ENCODE data around the gene SLC26A3. TPM values are rescaled to one million over a fixed set of nuclear protein-coding genes. Genes with fewer than 3 reads are reported as not detected.

Gene SLC26A3
- total and polyA plus RNA-seq, 4 experiments from 2014 or later, result not detected

- no peaks in the 10 kb centered on the region for H3K4me1 ChIP-seq (ENCODE audit: insufficient read depth, low read length)
- no peaks in the 10 kb centered on the region for H3K27me3 ChIP-seq (ENCODE audit: insufficient read depth, low read length)
- Mint-ChIP-seq H3K4me3 (no peak overlapping the region), H3K27me3 (peaks cover 3% of the 10 kb centered on the region in 2 donors), H3K36me3 (no peaks in the 10 kb centered on the region), H3K27ac (no peak overlapping the region), H3K9me3 (no peaks in the 10 kb centered on the region), H3K4me1 (peaks cover 0 to 3% (median 0%) of the 10 kb centered on the region in 4 donors)
- CTCF ChIA-PET (ENCODE audit: partially characterized antibody), result interaction anchor here (0.9 to 7.4 kb wide), 7 partner anchors 10 to 575 kb away, joined by 3 to 51 read pairs (median 5); no protein-coding TSS in a partner anchor
- POLR2A ChIA-PET (ENCODE audit: partially characterized antibody), result no interaction called here
- DNase-seq, result no peak
- no peak overlapping the region for H3K4me3 ChIP-seq (ENCODE audit: low read length in 2 of 2)
- intact Hi-C loops (cut with micrococcal nuclease), result no loop called here
- no peak overlapping the region for H3K27ac ChIP-seq (ENCODE audit: low read depth, low read length)
- no peaks in the 10 kb centered on the region for H3K9me3 ChIP-seq (ENCODE audit: control insufficient read depth in 1 of 2, low read length in 2 of 2)
- H3K36me3 ChIP-seq (ENCODE audit: insufficient read depth, low read length), result no peaks in the 10 kb centered on the region
Measured at GRCh38 chr7:107723255-107723654, 79.8 kb downstream of the SLC26A3 start.

DNA sequence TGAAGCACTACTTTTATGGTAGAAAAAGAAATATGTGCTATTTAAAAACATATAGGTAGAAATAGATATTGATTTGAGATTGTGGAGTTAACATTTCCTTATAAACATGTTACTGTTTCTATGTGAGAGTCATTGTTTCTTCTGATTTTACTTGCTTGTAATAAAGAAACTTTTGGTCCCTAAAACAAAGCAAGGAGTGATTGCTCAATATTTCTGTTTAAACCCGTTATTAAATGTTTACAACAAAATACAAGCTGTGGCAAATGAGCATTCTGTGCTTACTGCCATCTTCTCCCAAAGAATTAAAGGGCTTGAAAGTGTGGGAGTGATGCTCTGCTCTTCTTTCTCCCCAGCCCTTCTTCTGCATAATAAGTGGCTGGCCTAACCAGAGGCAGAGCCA is 81.7 kb downstream of the SLC26A3 start:
- Mint-ChIP-seq H3K36me3 (no peaks in the 10 kb centered on the region), H3K27me3 (peaks cover 0 to 3% of the 10 kb centered on the region in 2 donors), H3K4me1 (peaks cover 0 to 3% (median 0%) of the 10 kb centered on the region in 4 donors), H3K9me3 (no peaks in the 10 kb centered on the region), H3K27ac (no peak overlapping the region), H3K4me3 (no peak overlapping the region)
- Histone ChIP-seq H3K9me3 (ENCODE audit: control insufficient read depth in 1 of 2, low read length in 2 of 2) (no peaks in the 10 kb centered on the region), H3K4me1 (ENCODE audit: insufficient read depth, low read length) (no peaks in the 10 kb centered on the region), H3K27ac (ENCODE audit: low read depth, low read length) (no peak overlapping the region), H3K4me3 (ENCODE audit: low read length in 2 of 2) (no peak overlapping the region), H3K27me3 (ENCODE audit: insufficient read depth, low read length) (no peaks in the 10 kb centered on the region), H3K36me3 (ENCODE audit: insufficient read depth, low read length) (no peaks in the 10 kb centered on the region)
- POLR2A ChIA-PET (ENCODE audit: partially characterized antibody), result no interaction called here
- intact Hi-C loops (cut with micrococcal nuclease), result no loop called here
- CTCF ChIA-PET (ENCODE audit: partially characterized antibody), result no interaction called here
- no peak for DNase-seq

DNA sequence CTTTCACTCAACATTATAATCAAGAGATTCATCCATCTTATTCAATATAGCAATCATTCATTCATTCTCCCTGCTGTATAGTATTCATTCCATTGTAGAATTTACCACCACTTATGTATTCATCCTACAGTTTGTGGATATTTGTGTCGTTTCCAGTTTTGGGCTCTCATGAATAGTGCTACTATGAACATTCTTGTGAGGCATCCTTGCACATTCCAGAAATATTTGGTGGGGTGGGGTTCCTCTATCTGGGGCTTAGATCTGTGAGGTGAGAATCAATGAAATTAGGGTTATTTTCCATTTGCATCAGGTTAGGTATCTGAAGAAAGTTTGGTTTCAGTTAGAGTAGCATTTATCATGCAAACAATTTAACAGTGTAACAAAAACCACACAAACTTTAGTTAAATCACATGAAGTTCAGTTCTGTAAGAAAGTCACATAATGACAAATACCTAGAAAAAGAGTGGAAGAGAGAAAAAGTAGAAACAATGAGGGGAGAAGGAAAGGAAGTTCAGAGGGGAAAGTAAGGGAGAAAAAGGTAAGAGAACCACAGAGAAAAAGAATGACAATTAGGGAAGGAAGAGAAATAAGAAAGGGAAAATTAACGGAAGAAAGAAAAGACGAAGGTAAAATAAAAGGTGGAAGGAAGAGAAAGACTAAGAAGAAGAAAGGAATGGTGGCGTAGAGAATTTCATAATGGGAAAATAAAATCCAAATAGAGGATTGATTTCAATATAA is 84.4 kb downstream of the SLC26A3 start:
- no peak overlapping the region for H3K27ac Mint-ChIP-seq
- H3K27me3 Mint-ChIP-seq, result peaks cover 0 to 3% of the 10 kb centered on the region in 2 donors
- no peak overlapping the region for H3K4me3 Mint-ChIP-seq
- no peaks in the 10 kb centered on the region for H3K9me3 ChIP-seq (ENCODE audit: control insufficient read depth in 1 of 2, low read length in 2 of 2)
- H3K27ac ChIP-seq (ENCODE audit: low read depth, low read length), result no peak overlapping the region
- peaks cover 0 to 1% (median 0%) of the 10 kb centered on the region in 4 donors for H3K4me1 Mint-ChIP-seq
- POLR2A ChIA-PET (ENCODE audit: partially characterized antibody), result no interaction called here
- no peak for DNase-seq
- H3K4me1 ChIP-seq (ENCODE audit: insufficient read depth, low read length), result no peaks in the 10 kb centered on the region
- intact Hi-C loops (cut with micrococcal nuclease), result no loop called here
- H3K9me3 Mint-ChIP-seq, result no peaks in the 10 kb centered on the region
- H3K4me3 ChIP-seq (ENCODE audit: low read length in 2 of 2), result no peak overlapping the region
- H3K36me3 ChIP-seq (ENCODE audit: insufficient read depth, low read length), result no peaks in the 10 kb centered on the region
- H3K36me3 Mint-ChIP-seq, result no peaks in the 10 kb centered on the region
- no peaks in the 10 kb centered on the region for H3K27me3 ChIP-seq (ENCODE audit: insufficient read depth, low read length)
- CTCF ChIA-PET (ENCODE audit: partially characterized antibody), result interaction anchor here (1.3 to 1.8 kb wide), 4 partner anchors 9 to 255 kb away, joined by 3 to 7 read pairs (median 4); no protein-coding TSS in a partner anchor

DNA sequence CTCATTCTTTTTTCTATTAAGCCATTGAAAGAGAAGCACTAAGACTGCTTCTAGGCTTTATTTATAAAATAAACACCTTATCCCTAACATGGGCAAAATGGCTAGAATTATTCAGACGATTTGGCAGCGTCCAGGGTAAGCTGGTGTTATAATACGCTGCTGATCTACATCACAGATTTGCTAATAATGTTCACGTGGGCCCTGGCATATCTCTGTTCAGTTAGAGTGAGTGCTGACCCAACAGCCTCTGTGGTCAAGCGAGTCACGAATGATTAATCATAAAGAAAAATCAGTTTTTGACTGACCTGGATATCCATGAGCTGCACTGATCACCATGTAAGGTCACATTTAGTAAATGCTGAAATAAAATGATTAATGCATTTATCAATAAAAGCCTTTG is 87.5 kb downstream of the SLC26A3 start:
- Mint-ChIP-seq H3K9me3 (no peaks in the 10 kb centered on the region), H3K36me3 (no peaks in the 10 kb centered on the region), H3K4me3 (no peak overlapping the region), H3K4me1 (no peaks in the 10 kb centered on the region), H3K27me3 (peaks cover 4 to 6% of the 10 kb centered on the region in 2 donors), H3K27ac (no peak overlapping the region)
- Histone ChIP-seq H3K4me3 (ENCODE audit: low read length in 2 of 2) (no peak overlapping the region), H3K9me3 (ENCODE audit: control insufficient read depth in 1 of 2, low read length in 2 of 2) (no peaks in the 10 kb centered on the region), H3K36me3 (ENCODE audit: insufficient read depth, low read length) (no peaks in the 10 kb centered on the region), H3K27me3 (ENCODE audit: insufficient read depth, low read length) (no peaks in the 10 kb centered on the region), H3K4me1 (ENCODE audit: insufficient read depth, low read length) (no peaks in the 10 kb centered on the region), H3K27ac (ENCODE audit: low read depth, low read length) (no peak overlapping the region)
- ChIA-PET CTCF (ENCODE audit: partially characterized antibody) (interaction anchor here (1.3 kb wide), 1 partner anchor 9 kb away, joined by 4 read pairs; no protein-coding TSS in a partner anchor), POLR2A (ENCODE audit: partially characterized antibody) (no interaction called here)
- no peak for DNase-seq
- intact Hi-C loops (cut with micrococcal nuclease), result no loop called here

Other genes starting within 250 kb of the SLC26A3 start
- gene COG5, start 239.3 kb downstream of the SLC26A3 start, total RNA-seq, result 10 to 100 TPM; 85.0 to 87.8 TPM
- 10 to 100 TPM; 39.3 to 44.2 TPM for gene COG5, start 239.3 kb downstream of the SLC26A3 start, polyA plus RNA-seq
- gene DUS4L, start 239.3 kb downstream of the SLC26A3 start, total RNA-seq, result 10 to 100 TPM; 10.9 to 11.3 TPM
- 1 to 10 TPM; 4.6 to 4.9 TPM for gene DUS4L, start 239.3 kb downstream of the SLC26A3 start, polyA plus RNA-seq
- 10 to 100 TPM; 17.0 to 18.7 TPM for gene BCAP29, start 223.0 kb downstream of the SLC26A3 start, total RNA-seq
- gene BCAP29, start 223.0 kb downstream of the SLC26A3 start, polyA plus RNA-seq, result 10 to 100 TPM; 34.1 to 34.8 TPM
- not detected for gene SLC26A4, start 142.4 kb downstream of the SLC26A3 start, total RNA-seq
- gene SLC26A4, start 142.4 kb downstream of the SLC26A3 start, polyA plus RNA-seq, result not detected
- gene CBLL1, start 59.1 kb downstream of the SLC26A3 start, total RNA-seq, result 10 to 100 TPM; 79.1 to 82.8 TPM
- gene CBLL1, start 59.1 kb downstream of the SLC26A3 start, polyA plus RNA-seq, result 100 to 1,000 TPM in 1 of 2 donors, 10 to 100 TPM in 1; 68.9 to 200 TPM
- gene DLD, start 88.0 kb upstream of the SLC26A3 start, total RNA-seq, result 10 to 100 TPM; 42.1 to 51.1 TPM
- 10 to 100 TPM; 57.8 to 75.9 TPM for gene DLD, start 88.0 kb upstream of the SLC26A3 start, polyA plus RNA-seq
- not detected for gene LAMB1, start 199.9 kb upstream of the SLC26A3 start, total RNA-seq
- under 1 TPM in 1 of 2 donors, not detected in 1; 0.95 TPM for gene LAMB1, start 199.9 kb upstream of the SLC26A3 start, polyA plus RNA-seq